HK-2 (cell line): Measurements from ENCODE around the gene CRYGB.

ENCODE experiments used
- DNase-seq: peaks from one replicate; pipeline ENCODE4 v3.0.0-alpha.2; 2018; ENCODE audit not compliant: unreplicated experiment

The CRYGB gene

DNA sequence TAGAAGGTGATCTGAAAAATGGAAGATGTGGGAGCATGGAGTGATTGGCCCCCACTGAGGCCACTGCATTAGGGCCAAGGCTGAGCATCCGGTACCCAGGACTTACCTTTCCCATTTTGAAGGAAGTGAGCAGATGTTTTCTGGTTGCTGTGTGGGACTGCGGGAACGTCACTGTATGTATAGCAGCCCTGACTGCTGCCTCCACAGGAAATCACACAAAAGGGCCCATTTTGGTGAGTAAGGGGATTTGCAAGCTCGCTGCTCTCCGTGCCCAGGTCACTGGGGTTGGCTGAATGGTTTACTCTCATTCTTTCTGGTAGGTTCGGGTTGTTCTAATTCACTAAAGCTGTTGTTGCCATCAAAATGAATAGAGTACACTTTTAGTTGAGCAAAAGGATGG lies at the start of gene CRYGB:
TSS of gene CRYGB (minus strand) at position 153 of the 400 bp plus-strand sequence. CDS start at position 115, 38 bp downstream.
- no peak for DNase-seq

- no peak for DNase-seq
These were observed 49.6 kb upstream of the CRYGB start for GRCh38 chr2:208195531-208195930.

GRCh38 chr2:208192611-208193236 lies 46.8 kb upstream of the CRYGB start:
- DNase-seq: no peak

DNA sequence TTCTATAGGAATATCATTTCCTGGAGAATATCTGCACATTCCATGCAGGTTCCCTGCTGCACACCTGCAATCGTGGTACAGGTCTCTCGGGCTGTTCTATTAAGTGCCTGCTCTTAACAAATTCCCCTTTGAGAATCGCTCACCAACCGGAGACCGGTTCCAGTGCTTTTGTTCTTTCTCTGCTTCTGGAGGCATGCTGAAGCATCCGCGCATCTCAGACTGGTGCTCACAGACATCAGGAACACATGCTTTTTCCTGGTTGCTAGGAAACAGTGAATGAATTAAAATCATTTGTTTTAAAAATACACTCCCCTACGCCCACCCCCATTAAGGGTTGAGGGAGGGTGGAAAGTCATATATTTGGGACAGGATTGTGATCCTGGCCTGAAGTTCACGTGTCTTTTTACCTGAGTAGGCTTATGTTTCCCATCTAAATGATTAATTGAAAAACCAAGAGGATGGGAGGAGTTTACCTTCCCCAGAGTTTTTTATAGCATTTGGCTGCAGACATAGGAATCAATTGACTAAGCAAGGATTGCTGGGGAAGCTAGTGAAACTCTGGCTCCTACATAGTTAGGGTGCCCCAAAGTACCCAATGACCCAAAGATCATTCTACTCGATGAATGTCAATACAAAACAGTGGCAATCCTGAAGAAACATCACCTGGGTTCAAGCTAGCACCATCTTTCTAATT lies 44.0 kb upstream of the CRYGB start, which contains the start of gene C2orf80:
TSS of gene C2orf80 (minus strand) at position 221 of the 694 bp plus-strand sequence. CDS start 3,044 bp downstream, outside the sequence.
- no peak for DNase-seq

- DNase-seq: no peak
These were observed 43.3 kb upstream of the CRYGB start for GRCh38 chr2:208189069-208189809.

DNA sequence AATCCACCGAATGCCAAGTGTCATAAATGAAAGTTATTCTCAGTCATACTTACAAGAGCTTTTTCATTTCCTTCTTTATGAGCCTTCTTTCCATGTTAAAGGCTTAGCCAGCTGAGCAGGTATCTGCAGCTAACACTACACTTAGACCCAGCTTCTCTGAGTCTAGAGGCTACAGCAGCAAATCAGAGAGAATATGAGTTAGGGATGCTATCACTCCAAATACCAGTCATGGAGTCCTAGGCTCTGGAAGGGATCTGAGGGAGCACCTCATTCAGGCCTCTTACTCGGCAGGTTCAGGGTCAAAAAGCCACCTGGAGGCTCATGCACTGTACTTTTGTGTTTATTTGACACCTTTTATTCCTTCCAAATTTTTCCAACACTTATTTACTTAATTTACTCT lies 40.9 kb upstream of the CRYGB start:
- DNase-seq: no peak

- no peak for DNase-seq
These were observed 40.5 kb upstream of the CRYGB start for GRCh38 chr2:208186465-208186864.

DNA sequence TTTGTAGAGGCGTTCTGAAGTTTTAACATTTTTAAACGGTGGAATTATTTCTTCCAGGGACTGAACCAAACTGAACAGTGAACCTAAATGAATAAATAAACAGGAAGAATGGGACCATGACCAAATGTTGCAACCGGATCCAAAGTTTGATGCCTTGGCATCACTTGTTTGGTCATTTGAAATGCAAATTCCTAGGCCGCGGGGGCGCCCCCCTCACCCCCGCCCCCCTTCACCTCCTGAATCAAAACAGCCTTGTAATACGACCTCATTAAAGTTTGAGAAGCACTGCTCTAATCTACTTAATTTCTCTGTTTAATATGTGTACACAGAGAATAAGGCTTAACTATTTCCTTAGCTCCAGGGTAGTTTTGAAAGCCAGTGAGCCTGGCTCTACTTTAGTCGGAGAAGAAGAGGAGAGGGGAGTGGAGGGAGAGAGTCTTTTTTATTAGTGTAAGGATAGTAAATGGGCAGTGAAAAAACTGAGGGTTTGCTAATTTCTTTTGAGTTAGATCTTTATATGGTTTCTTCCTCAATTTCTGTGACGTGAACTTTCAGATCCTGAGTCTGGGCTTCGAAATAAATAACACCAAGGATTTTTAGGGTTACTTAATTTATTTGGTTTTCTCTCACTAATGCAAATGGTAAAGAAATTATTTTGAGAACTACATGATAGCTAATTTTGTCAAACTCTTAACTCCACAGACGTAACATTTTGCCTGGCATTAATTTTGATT lies 38.2 kb upstream of the CRYGB start:
- no peak for DNase-seq

- DNase-seq: no peak
These were observed 37.6 kb upstream of the CRYGB start for GRCh38 chr2:208183526-208183925.

DNA sequence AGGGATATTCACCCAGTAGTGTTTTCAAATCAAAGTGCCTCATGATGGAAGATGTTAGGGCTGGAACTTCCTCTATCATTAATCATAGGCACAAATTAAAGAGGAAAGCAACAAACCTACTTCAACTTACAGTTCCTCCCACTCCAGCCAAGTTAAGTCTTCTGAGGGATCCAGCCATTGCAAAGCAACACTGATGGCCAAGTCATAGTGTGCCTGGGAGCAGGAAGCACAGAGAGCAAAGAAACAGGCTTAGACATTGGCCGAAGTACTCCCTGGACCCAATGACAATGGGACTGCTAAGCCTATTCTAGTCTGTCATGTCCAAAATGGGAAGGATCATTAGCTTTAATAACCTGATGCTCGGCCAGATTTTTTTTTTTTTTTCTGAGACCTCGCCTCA lies 36.9 kb upstream of the CRYGB start:
- DNase-seq: no peak

GRCh38 chr2:208179028-208179609 lies 33.2 kb upstream of the CRYGB start:
- DNase-seq: peak; percentile 21

GRCh38 chr2:208175840-208176153 lies 29.8 kb upstream of the CRYGB start:
- no peak for DNase-seq

DNA sequence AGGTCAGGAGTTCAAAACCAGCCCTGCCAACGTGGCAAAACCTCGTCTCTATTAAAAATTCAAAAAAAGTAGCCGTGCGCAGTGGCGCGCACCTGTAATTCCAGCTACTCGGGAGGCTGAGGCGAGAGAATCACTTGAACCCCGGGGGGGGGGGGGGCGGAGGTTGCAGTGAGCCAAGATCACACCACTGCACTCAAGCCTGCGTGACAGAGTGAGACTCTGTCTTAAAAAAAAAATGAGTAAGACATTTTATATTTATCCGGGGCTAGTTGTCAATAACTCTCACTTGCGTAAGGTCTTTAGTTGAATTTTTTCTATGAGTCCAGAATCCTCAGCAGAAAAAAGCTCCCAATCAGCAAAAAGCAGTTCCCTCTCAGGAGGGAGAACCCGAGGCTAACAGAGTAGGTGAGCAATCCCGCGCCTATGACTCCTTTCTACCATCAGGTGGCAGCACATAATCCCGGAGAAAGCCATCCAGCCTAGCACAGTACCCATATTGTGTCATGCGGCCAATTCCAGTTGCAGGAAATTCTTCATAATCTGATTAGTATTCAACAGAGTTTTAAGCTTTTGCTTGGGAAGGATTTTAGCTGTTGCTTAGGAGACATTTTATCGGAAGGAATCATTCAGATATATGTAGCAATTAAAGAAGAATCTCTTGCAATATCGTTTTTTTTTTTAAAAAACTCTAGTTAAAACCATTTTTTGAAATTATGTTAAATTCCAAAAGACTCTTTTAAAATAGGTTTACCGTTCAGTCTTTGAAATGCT lies 29.3 kb upstream of the CRYGB start:
- peak; percentile 71 for DNase-seq

DNA sequence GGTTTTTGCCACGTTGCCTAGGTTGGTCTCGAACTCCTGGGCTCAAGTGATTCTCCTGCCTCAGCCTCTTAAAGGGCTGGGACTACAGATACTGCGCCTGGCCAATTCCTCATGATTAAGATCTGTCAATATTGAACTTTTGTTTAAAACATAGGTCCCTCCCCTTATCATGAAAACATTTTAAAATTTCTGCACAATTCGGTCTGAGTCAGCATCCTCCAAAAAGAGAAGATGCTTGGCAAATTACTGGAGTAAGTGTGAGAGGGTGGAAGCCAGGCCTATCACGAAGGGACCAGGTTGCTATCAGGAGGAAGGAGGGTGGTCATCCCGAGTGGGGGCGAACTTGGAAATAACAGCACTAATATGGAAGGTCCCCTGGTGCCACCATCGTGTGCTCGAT lies 28.2 kb upstream of the CRYGB start:
- DNase-seq: no peak

DNA sequence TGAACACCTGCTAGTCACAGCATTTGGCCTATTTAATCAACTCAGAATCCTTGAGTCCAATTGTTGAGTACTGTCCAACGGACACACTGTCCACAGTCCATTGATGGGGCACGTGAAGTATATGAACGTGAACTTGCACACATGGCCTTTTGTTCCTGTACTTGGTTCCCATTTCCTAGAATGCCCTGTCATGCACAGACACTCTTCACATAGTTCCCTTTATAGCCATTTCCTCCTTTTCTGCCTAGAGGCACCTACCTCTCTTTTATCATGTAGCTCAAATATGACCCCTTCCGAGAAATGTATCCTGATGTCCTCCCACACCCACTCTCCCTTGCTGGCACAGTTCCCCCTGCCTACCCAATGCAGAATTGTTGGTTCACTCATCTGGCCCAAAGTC lies 26.2 kb upstream of the CRYGB start:
- DNase-seq: no peak

- DNase-seq: no peak
These were observed 19.2 kb upstream of the CRYGB start for GRCh38 chr2:208164951-208165755.

- DNase-seq: no peak
These were observed 17.5 kb upstream of the CRYGB start, which contains the start of gene CRYGA for GRCh38 chr2:208163489-208163888. Gene CRYGA (minus strand): TSS chr2:208163589. CDS start chr2:208163556, 33 bp downstream.

GRCh38 chr2:208156439-208156838 lies 10.5 kb upstream of the CRYGB start:
- no peak for DNase-seq

- no peak for DNase-seq
These were observed 7.2 kb upstream of the CRYGB start for GRCh38 chr2:208153156-208153555.

- DNase-seq: no peak
These were observed 5.0 kb upstream of the CRYGB start for GRCh38 chr2:208150956-208151355.
